B cell (primary cell): ENCODE measurements around the gene CD79B. TPM values are rescaled to one million over a fixed set of nuclear protein-coding genes. Genes with fewer than 3 reads are reported as not detected.
"Not testable (repeated sequence)": the region's sequence is repeated elsewhere in the genome, so short reads cannot be mapped to it uniquely, and the experiment has no call there.

Experiments
- ATAC-seq: fragments of 200-7000 bp; cut with Tn5 transposase; one replicate; pipeline ENCODE4 v1.10.0; 2021; ENCODE audit warnings: low read depth, mild to moderate bottlenecking, moderate number of reproducible peaks, moderate library complexity
- CTCF ChIA-PET: fragments of 350-600 bp; sonication (Branson Sonifier 250); formaldehyde crosslinking; loops from one replicate; lab custom pipeline; 2021; ENCODE audit warnings: antibody characterized with exemption, inconsistent platforms; lab: Charles Lee
- POLR2A ChIA-PET: fragments of 350-600 bp; sonication (Branson Sonifier 250); formaldehyde crosslinking; loops from one replicate; lab custom pipeline; 2021; ENCODE audit warnings: antibody characterized with exemption; lab: Charles Lee
- DNase-seq: peaks from one replicate; pipeline ENCODE4 v3.0.0; 2013
- H2AFZ ChIP-seq: 2 replicates; pipeline ENCODE4 v1.6.1; 2012; ENCODE audit warnings: mild to moderate bottlenecking, low read depth, low read length; ENCODE audit not compliant: insufficient read depth, poor library complexity, severe bottlenecking
- H3K27ac ChIP-seq, 2 donors: 1 replicate in 1 of 2; 2 replicates in 1 of 2; pipeline ENCODE4 v1.5.1; 2012 to 2013; ENCODE audit warnings: low read length in 2 of 2, mild to moderate bottlenecking in 2 of 2, moderate library complexity in 1 of 2
- H3K27me3 ChIP-seq, 4 experiments: fragments of 200-600 bp in 1 of 4; sonication (generic) in 1 of 4; replicated peaks in 1 of 4; 1 replicate in 2 of 4; 2 replicates in 2 of 4; pipeline versions ENCODE4 v1.6.1 to v1.7.0; 2013 to 2016; ENCODE audit warnings: low read length in 3 of 4, mild to moderate bottlenecking in 2 of 4, mixed read lengths in 1 of 4, moderate library complexity in 1 of 4; ENCODE audit not compliant: insufficient read depth in 4 of 4, control insufficient read depth in 3 of 4; ENCODE audit errors: control extremely low read depth in 1 of 4
- H3K36me3 ChIP-seq, 2 experiments: replicated peaks in 1 of 2; 1 replicate in 1 of 2; 2 replicates in 1 of 2; pipeline versions ENCODE4 v1.6.1 to v1.7.1; 2013; ENCODE audit warnings: low read length in 1 of 2; ENCODE audit not compliant: insufficient read depth in 2 of 2, control insufficient read depth in 1 of 2; ENCODE audit errors: control extremely low read depth in 1 of 2, extremely low read depth in 1 of 2
- H3K4me1 ChIP-seq, 2 donors: fragments of 200-600 bp in 1 of 2; sonication (generic) in 1 of 2; 1 replicate in 1 of 2; 2 replicates in 1 of 2; pipeline versions ENCODE4 v1.5.1 to v1.6.1; 2013 to 2017; ENCODE audit warnings: low read length in 2 of 2; ENCODE audit not compliant: control insufficient read depth in 2 of 2, insufficient read depth in 2 of 2
- H3K4me2 ChIP-seq: replicated peaks from 2 replicates; pipeline ENCODE3; 2012; ENCODE audit warnings: mild to moderate bottlenecking, low read depth, low read length; ENCODE audit not compliant: poor library complexity, severe bottlenecking
- H3K4me3 ChIP-seq, 5 experiments: fragments of 200-600 bp in 1 of 5; sonication (generic) in 1 of 5; 1 replicate in 3 of 5; 2 replicates in 2 of 5; pipeline versions ENCODE4 v1.5.1 to v1.7.0; 2011 to 2016; ENCODE audit warnings: low read length in 4 of 5, mild to moderate bottlenecking in 4 of 5, low read depth in 2 of 5, control low read depth in 1 of 5, moderate library complexity in 1 of 5; ENCODE audit not compliant: insufficient read depth in 1 of 5; ENCODE audit errors: control extremely low read depth in 1 of 5, extremely low read depth in 1 of 5
- H3K79me2 ChIP-seq: fragments of 200-600 bp; sonication (generic); one replicate; pipeline ENCODE4 v1.6.0; 2016; ENCODE audit warnings: low read length; ENCODE audit not compliant: control insufficient read depth, insufficient read depth
- H3K9ac ChIP-seq: fragments of 200-600 bp; sonication (generic); 2 replicates; pipeline ENCODE4 v1.6.1; 2017; ENCODE audit warnings: mild to moderate bottlenecking, low read length, moderate library complexity
- H3K9me3 ChIP-seq, 3 donors: one replicate each; pipeline versions ENCODE4 v1.6.1 to v1.7.1; 2013; ENCODE audit warnings: low read length in 2 of 3; ENCODE audit not compliant: control insufficient read depth in 2 of 3, insufficient read depth in 1 of 3; ENCODE audit errors: control extremely low read depth in 1 of 3
- H4K20me1 ChIP-seq: 2 replicates; pipeline ENCODE4 v1.6.0; 2012; ENCODE audit warnings: mild to moderate bottlenecking, low read length; ENCODE audit not compliant: insufficient read depth, control insufficient read depth, poor library complexity, severe bottlenecking
- H3K27ac Mint-ChIP-seq: one replicate; pipeline ENCODE4 v1.8.0; 2021; ENCODE audit warnings: mixed read lengths
- H3K27me3 Mint-ChIP-seq: one replicate; pipeline ENCODE4 v1.8.0; 2021; ENCODE audit warnings: mixed read lengths
- H3K4me1 Mint-ChIP-seq: one replicate; pipeline ENCODE4 v1.8.0; 2021; ENCODE audit warnings: mixed read lengths
- H3K4me3 Mint-ChIP-seq: one replicate; pipeline ENCODE4 v1.8.0; 2021; ENCODE audit warnings: mixed read lengths
- H3K9me3 Mint-ChIP-seq: one replicate; pipeline ENCODE4 v1.8.0; 2022; ENCODE audit warnings: mixed read lengths; ENCODE audit not compliant: insufficient read depth
- CTCF ChIP-seq: fragments of 200-600 bp; IDR thresholded peaks from one replicate; pipeline ENCODE4 v1.8.0; 2022; ENCODE audit warnings: antibody characterized with exemption, mild to moderate bottlenecking
- WGBS: methylation state at CpG from one replicate; pipeline ENCODE4 v1.1.5; 2013; ENCODE audit warnings: missing lambda C conversion rate; ENCODE audit not compliant: insufficient coverage; 5-methylcytosine and 5-hydroxymethylcytosine counted together
- intact Hi-C: fragments of 100-400 bp; cut with micrococcal nuclease; formaldehyde crosslinking; loops from one replicate; pipeline ENCODE4 v1.10.0; 2022
- polyA plus RNA-seq: library from polyadenylated mRNA; depleted of rRNA; stranded (reverse); fragments of >200 nt; gene quantifications from 2 replicates; pipeline ENCODE4 v1.2.3, GENCODE V29; 2012
- total RNA-seq, 2 donors: library from RNA; stranded (reverse); fragments of 120-200 nt in 1 of 2; gene quantifications; 1 replicate in 1 of 2; 2 replicates in 1 of 2; pipeline versions ENCODE4 v1.2.3 to v1.2.4, GENCODE V29; 2013 to 2022

The CD79B gene
- total and polyA plus RNA-seq, 2 donors (not counting 1 experiment from before 2014, with no cell fraction given), result 891 to 1,100 TPM

GRCh38 chr17:63909586-63909985 lies 22.5 kb downstream of the CD79B start:
- ATAC-seq, result not testable (repeated sequence)

GRCh38 chr17:63907161-63907778 lies 24.9 kb downstream of the CD79B start:
- not testable (repeated sequence) for H3K27me3 ChIP-seq, H3K9me3 Mint-ChIP-seq, DNase-seq, H3K27ac Mint-ChIP-seq, H3K79me2 ChIP-seq, H3K4me3 Mint-ChIP-seq, H3K27me3 Mint-ChIP-seq, H3K4me3 ChIP-seq, H3K4me2 ChIP-seq, H2AFZ ChIP-seq, H3K36me3 ChIP-seq, H4K20me1 ChIP-seq, H3K9ac ChIP-seq, H3K27ac ChIP-seq, H3K9me3 ChIP-seq, H3K4me1 ChIP-seq
- ATAC-seq, result peak; percentile 35
- ChIA-PET CTCF (interaction anchor here (0.7 to 10.0 kb wide), 8 partner anchors 13 to 225 kb away, joined by 3 to 164 read pairs (median 10); partner anchors contain the start of gene ERN1), POLR2A (interaction anchor here (0.5 kb wide), 1 partner anchor 120 kb away, joined by 5 read pairs; no protein-coding TSS in a partner anchor)
- WGBS, result 92% methylated on average over 6 of the region's 12 CpGs
- peak; percentile 20 for TF ChIP-seq CTCF
- intact Hi-C loops, result loop anchor here (10.0 kb wide), 1 partner anchor 378 kb away; no protein-coding TSS in a partner anchor
- peaks cover 11% of the 10 kb centered on the region for H3K4me1 Mint-ChIP-seq

More at GRCh38 chr17:63909586-63909985, 22.5 kb downstream of the CD79B start:
- H4K20me1 ChIP-seq, H3K9ac ChIP-seq, POLR2A ChIA-PET, H3K27ac ChIP-seq, H3K27me3 Mint-ChIP-seq, H3K9me3 ChIP-seq, H3K79me2 ChIP-seq, H2AFZ ChIP-seq, H3K36me3 ChIP-seq, H3K27ac Mint-ChIP-seq, DNase-seq, H3K27me3 ChIP-seq, H3K4me2 ChIP-seq, H3K4me3 Mint-ChIP-seq, H3K9me3 Mint-ChIP-seq, H3K4me3 ChIP-seq: not testable (repeated sequence)
- 100% methylated on average over 5 of the region's 10 CpGs for WGBS
- H3K4me1 Mint-ChIP-seq, result peaks cover 24% of the 10 kb centered on the region
- intact Hi-C loops, result loop anchor here (10.0 kb wide), 1 partner anchor 375 kb away; no protein-coding TSS in a partner anchor
- peaks cover 9 to 22% of the 10 kb centered on the region in 2 donors for H3K4me1 ChIP-seq
- CTCF ChIA-PET, result interaction anchor here (1.6 to 13.3 kb wide), 4 partner anchors 10 to 222 kb away, joined by 4 to 504 read pairs (median 140); partner anchors contain the start of genes ERN1 and GH1

- H4K20me1 ChIP-seq, H3K27ac ChIP-seq, H3K4me1 ChIP-seq, H3K4me3 ChIP-seq, H3K4me1 Mint-ChIP-seq, H3K27me3 ChIP-seq, H3K9me3 Mint-ChIP-seq, H3K79me2 ChIP-seq, DNase-seq, H3K4me3 Mint-ChIP-seq, H3K27me3 Mint-ChIP-seq, H3K9me3 ChIP-seq, H2AFZ ChIP-seq, ATAC-seq, POLR2A ChIA-PET, H3K4me2 ChIP-seq, H3K36me3 ChIP-seq, H3K9ac ChIP-seq, H3K27ac Mint-ChIP-seq: not testable (repeated sequence)
- intact Hi-C loops, result loop anchor here (10.0 kb wide), 1 partner anchor 380 kb away; no protein-coding TSS in a partner anchor
- no CpG with 5 or more reads among the region's 8 CpGs for WGBS
- CTCF ChIA-PET, result interaction anchor here (0.7 to 9.4 kb wide), 13 partner anchors 13 to 375 kb away, joined by 3 to 152 read pairs (median 16); partner anchors contain the start of genes ERN1, GH1 and ICAM2
Observed at GRCh38 chr17:63904796-63905195, 27.3 kb downstream of the CD79B start.
